ENCODE measurements around the gene HTT-AS.
"Not testable (repeated sequence)": the region's sequence is repeated elsewhere in the genome, so short reads cannot be mapped to it uniquely, and the experiment has no call there.

The HTT-AS gene

DNA sequence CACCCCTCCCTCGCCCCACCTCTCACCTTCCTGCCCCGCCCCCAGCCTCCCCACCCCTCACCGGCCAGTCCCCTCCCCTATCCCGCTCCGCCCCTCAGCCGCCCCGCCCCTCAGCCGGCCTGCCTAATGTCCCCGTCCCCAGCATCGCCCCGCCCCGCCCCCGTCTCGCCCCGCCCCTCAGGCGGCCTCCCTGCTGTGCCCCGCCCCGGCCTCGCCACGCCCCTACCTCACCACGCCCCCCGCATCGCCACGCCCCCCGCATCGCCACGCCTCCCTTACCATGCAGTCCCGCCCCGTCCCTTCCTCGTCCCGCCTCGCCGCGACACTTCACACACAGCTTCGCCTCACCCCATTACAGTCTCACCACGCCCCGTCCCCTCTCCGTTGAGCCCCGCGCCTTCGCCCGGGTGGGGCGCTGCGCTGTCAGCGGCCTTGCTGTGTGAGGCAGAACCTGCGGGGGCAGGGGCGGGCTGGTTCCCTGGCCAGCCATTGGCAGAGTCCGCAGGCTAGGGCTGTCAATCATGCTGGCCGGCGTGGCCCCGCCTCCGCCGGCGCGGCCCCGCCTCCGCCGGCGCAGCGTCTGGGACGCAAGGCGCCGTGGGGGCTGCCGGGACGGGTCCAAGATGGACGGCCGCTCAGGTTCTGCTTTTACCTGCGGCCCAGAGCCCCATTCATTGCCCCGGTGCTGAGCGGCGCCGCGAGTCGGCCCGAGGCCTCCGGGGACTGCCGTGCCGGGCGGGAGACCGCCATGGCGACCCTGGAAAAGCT, at the start of gene HTT-AS, which contains the start of gene HTT:
Gene HTT-AS (minus strand): TSS at position 461 of the 768 bp plus-strand sequence.
Gene HTT (plus strand): TSS at position 604 of the 768 bp plus-strand sequence. CDS start 145 bp downstream, at position 749.
- peak; percentile 97 to 99 for DNase-seq

DNA sequence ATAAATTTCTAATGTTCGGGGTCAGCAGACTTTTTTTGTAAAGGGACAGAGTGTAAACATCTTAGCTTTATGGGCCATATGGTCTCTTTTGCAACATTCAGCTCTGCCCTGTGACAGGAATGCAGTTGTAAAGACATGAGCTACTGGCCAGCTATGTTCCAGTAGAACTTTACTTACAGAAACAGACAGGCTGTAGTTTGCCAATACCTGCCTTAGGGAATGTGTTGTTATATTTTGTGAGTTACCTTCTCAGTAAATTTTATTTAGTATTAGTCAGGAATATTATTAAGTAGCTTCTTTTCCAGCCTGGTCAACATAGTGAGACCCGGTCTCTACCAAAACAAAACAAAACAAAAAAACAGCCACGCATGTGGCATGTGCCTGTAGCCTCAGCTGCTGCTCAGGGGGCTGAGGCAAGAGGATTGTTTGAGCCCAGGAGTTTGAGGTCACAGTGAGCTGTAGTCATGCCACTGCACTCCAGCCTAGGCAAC, 48.9 kb upstream of the HTT-AS start:
- no peak for DNase-seq

DNA sequence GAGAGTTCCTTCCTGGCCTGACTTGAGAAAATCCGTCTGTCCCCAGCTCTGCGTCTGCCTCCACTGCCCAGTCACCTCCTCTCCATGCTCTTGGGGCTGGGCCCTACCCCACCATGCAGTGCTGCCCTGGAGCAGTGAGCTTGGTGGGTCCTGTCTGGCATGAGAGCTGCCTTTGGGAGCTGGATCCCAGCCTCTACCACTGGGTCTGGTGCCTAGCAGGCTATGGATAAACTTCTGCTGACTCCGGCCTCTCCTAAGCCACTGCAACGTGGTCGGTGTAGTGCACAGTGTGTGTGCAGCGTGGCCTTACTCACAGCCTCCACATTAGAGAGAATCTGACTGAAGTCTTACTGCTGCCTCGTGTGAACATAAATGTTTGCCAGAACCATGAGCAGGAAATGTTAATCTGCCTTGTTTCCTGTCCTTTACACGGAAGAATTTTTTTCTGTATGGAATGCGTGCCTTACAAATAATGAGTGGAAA, 47.8 kb upstream of the HTT-AS start:
- DNase-seq, result no peak

DNA sequence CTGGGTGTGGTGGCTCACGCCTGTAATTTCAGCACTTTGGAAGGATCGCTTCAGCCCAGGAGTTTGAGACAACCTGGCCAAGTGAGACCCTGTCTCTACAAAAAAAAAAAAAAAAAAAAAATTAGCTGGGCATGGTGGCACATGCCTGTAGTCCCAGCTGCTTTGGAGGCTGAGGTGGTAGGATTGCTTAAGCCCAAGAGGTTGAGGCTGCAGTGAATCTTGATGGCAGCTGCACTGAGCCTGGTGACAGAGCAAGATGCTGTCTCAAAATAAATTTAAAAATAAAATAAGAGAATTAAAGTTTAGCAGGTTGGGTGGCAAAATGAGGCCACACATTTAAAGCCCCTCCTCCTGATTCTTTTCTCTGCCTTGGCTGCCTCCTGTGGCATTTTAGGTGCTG, 47.3 kb upstream of the HTT-AS start:
- no peak for DNase-seq

DNA sequence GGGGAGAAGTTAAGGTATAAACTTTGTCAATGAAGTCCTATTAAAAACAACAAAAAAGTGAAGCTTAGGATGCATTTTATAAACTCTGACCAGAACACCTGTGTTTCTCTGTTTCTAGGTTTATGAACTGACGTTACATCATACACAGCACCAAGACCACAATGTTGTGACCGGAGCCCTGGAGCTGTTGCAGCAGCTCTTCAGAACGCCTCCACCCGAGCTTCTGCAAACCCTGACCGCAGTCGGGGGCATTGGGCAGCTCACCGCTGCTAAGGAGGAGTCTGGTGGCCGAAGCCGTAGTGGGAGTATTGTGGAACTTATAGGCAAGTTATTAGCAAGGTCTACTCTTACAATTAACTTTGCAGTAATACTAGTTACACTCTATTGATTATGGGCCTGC, 46.8 kb upstream of the HTT-AS start:
- no peak for DNase-seq

DNA sequence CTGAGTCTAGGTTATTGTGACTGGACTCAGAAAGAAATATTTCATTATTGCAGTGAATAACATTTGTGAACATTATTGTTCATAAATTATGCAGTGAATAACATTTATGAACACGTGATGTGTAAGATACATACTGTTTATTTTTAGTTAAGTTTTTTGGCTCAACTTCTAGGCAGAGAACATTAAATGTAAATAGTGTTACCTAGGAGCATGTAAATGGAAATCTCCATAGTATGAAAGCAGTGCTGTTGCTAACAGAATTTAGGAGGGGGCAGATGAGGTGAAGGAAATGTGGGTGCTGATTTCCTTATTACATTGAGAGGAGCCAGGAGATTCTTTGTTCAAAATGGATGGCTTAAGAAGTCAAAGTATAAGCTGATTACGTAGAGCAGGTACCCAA, 45.1 kb upstream of the HTT-AS start:
- DNase-seq, result no peak

DNA sequence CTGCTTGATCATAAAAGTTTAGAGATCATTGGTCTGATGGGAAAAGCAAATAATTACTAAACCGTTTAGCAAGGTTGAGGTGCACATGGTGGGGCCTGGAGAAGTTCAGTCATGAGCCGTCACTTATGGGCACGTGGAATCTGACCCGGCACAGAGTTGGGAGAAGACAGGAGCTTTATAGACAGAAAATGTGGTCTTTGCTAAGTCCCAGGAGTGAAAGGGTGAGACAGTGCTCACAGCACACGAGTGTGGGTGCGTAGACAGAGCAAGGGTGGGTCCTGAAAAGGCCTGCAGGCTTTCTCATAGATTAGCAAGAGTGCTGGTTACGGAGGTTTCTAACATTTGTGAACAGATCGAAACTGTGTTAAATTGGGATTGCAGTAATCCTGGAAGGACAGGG, 44.0 kb upstream of the HTT-AS start:
- no peak for DNase-seq

DNA sequence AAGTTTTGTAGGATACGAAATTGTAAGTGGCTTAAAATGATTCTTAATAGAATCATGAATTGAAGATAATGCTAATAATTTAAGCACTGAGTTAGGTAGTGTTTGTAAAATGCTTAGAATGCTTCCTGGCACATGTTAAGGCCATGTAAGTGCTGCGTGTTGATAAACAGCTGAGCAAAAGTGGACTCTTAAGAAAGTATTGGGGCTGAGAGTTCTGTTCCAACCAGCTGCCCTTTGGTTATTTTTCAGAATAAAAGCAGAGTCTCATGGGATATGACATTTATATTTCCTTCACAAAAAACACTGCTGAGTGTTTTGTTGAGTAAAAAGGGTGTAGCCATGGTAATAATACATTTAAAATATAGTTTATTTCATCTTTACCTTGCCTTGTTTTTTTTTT, 42.6 kb upstream of the HTT-AS start:
- DNase-seq, result no peak

DNA sequence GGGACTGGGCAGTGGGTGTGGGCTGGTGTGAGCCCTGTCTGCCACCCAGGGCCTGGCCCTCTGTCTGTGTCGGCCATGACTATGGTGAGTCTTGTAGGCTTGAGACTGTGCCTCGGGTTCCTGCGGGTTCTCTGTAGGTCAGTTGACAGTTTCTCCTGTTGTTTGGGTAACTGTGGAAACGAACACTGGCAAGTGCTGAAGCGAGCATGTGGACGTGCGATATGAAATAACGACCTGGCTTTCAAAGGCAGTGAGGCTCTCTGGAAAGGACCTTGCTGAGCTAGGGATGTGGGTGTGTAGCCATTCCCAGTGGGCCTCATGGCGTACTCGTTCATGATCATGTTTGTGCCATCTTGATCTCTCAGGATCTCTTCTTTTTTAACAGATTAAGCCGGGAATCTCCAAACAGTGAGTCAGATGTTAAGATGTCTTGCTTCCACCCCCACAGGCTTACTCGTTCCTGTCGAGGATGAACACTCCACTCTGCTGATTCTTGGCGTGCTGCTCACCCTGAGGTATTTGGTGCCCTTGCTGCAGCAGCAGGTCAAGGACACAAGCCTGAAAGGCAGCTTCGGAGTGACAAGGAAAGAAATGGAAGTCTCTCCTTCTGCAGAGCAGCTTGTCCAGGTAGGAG, 41.4 kb upstream of the HTT-AS start:
- DNase-seq, result no peak

DNA sequence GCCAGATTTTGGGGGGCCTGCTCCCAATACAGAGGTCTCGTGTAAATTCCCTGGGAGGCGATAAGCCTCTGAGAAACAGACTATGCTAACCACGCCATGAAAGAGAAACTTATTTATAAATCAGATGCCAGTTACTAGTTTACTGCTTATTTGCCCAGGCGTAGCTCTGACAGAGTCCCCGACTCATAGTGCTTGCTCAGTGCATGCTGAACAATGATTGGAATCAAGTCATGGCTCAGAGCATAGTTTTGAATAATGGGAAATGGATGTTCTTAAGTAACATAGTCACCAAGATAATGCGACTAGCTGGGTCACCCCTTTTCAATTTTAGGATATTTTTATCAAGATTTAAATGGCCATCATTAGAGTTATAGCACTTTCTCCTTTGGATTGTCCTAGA, 40.0 kb upstream of the HTT-AS start:
- no peak for DNase-seq

DNA sequence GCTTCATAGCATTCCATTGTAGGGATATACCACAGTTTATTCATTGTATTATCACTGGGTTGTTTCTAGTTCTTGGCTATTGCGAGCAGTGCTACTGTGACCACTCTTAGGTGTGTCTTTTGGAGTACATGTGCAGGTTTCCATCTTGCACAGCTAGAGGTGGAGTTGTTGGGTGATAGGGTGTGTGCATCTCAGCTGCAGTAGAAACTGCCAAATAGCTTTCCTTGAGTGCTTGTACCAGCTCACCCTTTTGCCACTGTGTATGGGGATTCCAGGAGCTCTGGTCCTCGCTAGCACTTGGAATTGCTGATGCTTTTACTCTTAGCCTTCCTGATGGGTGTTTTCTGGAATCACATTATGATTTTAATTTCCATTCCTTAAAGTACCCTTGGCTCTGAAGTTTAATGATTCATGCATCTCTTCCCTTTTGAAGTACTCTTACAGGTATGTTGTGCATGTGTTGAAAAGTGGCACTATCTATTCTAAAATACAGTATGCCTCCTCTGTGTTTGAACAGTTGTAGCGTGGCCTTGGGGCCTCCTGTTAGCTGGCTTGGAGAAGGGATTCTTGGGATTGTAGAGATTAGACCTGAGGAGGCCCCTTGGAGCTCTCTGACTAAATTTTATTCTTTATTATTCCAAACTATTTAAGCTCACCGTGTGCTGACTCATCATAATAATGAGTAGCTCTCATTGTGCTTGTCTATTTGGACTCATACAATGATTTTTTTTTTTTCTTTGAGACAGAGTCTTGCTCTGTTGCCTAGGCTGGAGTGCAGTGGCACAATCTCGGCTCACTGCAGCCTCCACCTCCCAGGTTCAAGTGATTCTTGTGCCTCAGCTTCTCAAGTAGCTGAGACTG, 38.5 kb upstream of the HTT-AS start:
- no peak for DNase-seq

DNA sequence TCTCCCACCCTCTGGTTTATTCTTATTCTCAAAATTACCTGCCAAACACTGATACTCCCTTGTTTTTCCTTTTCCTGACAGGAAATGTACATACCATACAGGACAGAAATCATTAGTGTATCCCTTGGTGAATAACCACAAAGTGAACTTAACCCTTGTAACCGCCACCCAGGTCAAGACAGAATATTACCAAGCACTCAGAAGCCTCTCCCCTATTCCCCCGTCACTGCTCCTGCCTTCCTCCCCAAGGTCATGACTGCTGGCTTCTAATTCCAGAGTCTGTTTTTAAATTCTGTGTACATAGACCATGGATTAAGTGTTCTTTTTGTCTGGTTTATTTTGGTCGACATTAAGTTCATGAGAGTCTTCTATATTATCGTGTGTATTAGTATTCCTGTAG, 37.9 kb upstream of the HTT-AS start:
- no peak for DNase-seq

DNA sequence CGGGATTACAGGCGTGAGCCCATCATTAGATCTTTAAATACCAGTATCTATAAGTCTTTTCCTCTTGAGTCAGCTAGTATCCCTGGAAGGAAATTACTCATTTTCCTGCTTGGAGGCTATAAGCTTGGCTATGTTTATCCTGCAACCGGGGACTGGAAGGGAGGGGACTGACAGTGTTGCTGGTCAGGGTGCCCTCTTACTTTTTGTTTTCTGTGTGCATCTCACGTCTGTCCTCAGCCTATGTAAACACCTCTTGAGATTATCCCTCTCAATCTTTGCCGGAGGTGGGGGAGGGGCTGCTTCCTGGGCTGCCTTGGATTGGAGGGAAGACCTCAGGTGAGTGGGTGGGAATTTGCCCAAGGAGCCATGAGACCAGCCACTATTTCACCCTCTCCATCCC, 37.1 kb upstream of the HTT-AS start:
- no peak for DNase-seq

DNA sequence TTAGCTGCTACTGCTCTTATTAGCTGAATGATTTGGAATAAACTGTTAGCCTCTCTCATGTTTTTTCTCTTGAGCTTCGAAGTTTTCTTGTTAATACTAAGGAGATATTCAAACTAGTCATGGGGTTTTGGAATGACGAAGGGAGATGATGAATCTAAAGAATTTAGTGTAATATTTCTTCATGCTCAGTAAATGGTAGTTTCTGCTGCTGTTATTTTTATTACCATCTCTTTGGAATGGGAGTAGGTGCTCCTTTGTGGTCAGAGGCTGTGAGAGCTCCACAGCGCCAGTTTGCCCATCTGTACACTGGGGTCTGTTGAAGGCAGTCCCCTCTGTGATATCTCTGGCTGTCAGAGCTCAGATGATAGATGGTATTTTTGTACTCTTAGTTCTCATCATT, 33.9 kb upstream of the HTT-AS start:
- DNase-seq, result no peak

DNA sequence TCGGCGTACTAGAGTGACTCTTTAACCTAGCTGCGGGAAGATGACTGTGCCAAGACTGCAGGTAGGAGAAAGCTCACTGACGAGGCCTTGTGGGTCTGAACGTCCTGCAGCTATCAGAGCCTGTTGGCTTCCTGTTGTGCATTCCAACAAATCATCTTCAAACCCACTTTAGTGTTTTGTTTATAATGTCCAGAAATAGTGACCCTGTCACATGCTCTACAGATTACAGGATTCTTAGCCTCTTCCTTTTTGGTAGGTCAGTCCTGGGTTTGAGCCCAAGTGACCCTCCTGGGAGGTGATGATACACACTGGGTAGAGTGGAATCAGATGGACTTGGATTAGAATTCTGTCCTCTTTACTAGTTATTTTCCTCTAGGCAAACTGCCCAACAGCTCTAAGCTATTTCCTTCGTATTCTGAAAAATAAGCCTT, 33.4 kb upstream of the HTT-AS start:
- no peak for DNase-seq

DNA sequence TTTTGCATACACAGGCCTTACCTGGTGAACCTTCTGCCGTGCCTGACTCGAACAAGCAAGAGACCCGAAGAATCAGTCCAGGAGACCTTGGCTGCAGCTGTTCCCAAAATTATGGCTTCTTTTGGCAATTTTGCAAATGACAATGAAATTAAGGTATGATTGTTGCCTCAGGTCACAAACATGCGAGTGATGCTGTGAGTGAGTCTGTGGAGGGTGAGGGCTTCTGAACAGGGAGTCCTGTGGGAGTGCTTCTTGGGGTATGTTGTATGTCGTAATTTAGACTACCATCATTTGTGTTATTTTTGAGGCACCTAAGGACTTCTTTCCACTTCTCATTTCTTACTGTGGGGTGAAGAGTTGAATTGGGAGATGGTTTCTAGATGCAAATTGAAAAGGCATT, 32.9 kb upstream of the HTT-AS start:
- DNase-seq, result no peak

DNA sequence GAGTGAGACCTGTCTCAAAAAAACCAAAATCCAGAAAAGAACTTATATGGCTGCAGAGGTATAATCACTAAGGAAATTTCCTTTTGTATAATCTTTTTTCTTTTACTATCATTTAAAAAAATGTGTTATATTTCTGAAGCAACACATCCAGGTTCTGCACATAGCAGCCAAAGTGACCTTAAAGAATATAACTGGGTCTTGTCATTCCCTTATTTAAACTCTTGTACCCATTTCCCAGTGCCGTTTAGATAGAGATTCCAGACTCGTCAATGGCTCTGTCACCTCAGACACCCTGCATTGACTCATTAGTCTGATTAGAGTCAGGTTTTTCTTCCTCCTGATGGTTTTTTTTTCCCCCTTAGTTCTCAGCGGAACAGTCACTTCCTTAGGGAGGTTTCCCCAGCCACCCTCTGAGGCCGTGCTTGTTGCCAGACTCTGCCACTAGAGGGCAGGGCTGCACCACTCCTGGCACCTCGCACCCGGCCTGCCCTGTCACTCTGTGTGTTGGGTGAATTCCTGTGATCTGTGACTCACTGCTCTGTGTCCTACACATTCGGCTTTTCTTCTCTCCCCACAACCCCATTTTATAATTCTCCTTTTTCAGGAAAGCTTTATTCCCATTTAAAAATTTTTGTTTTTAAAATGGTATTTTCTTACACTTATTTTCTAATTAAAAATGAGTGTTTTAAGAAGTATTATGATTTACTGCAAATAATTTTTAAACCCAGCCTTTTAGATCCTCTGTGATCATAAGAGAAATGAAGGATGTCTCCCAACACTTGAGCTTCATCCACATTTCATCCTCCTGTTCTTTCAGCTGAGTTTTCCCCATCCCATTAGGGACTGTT, 32.2 kb upstream of the HTT-AS start:
- DNase-seq, result peak; percentile 94 to 96

DNA sequence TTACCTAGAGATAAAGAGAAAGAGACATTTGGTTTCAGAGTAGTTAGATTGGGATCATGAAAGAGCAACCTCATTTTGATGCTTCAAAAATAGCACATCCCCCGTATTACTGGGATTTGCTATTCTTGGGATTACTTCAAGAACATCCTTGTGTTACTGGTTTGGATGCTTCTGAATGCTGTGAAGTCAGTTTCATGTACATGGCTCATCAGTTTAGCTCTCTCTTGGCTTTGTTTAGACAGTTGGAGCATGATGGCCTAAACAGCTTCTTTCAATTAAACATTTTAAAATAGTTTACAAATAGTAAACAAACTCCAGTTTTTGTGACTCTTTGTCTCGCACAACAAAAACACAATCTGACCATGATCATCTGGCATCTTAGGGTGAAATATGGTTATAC, 24.0 kb upstream of the HTT-AS start:
- no peak for DNase-seq

DNA sequence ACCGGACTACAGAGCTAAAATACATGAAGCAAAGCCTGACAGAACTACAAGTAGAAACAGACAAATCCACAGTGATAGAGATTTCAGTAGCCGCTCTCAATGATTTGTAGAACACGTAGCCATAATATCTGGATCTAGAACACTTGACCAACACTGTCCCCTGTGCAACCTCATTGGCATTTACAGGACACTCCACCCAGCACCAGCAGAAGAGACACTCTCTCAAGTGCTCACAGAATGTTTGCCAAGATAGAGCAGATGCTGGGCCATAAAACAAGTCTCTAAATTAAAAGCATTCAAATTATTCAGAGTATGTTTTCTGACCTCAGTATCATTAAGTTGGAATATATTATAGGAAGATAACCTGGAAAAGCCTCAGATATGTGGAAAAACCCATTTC, 21.9 kb upstream of the HTT-AS start:
- DNase-seq, result no peak

DNA sequence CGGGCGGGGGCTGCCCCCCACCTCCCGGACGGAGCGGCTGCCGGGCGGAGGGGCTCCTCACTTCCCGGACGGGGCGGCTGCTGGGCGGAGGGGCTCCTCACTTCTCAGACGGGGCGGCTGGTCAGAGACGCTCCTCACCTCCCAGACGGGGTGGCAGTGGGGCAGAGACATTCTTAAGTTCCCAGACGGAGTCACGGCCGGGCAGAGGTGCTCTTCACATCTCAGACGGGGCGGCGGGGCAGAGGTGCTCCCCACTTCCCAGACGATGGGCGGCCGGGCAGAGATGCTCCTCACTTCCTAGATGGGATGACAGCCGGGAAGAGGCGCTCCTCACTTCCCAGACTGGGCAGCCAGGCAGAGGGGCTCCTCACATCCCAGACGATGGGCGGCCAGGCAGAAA, 20.4 kb upstream of the HTT-AS start:
- DNase-seq, result not testable (repeated sequence)

DNA sequence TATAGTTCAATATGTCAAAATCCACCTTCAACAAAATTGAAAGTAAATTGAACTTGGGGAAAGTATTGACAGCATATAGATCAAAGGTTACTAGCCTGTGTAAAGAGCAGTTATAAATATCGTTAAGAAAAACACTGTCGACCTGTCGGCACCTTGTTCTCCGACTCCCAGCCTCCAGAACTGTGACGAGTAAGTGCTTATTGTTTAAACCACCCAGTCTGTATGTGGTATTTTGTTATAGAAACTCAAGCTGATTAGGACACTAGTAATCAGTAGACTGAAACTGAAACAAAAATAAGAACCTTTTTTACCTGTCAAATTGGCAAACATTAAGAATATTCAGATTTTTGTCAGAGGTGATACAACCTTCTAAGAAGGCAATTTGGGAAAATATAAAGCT, 17.1 kb upstream of the HTT-AS start:
- DNase-seq, result no peak

DNA sequence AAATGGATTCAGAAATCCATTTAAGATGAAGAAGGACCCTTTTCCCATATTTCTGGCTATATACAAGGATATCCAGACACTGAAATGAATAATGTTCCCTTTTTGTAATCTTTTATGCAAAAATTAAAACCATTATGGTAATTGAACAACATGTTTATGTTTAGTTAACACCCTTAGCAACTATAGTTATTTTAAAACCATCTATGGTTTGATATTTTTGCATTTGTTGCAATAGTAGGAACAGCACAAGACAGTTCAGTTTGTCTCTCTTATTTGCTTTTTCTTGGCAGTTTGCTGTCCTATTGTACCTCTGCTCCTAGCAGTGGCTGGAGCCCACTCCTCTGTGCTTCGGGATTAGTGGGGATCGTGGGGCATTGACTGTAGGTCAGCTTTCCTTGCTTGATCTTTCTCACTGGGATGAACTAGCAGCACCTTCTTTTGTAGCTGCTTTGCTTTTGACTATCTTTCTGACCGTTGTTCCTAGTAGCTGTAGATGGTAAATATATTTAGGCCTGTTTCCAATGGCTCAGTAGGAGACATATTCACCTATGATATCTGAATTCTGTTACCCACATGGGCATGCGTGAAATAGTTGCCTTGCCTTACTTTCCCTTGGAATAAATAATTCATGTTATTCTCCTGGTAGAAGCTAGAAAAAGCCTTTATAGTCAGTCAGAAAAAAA, 12.9 kb upstream of the HTT-AS start:
- DNase-seq, result no peak

Data from activated CD4-positive, alpha-beta T cell treated with anti-CD3 and anti-CD28 coated beads, Interleukin-2, amount 50 U/mL, for 48 hours (primary cell).